Measurements from ENCODE around the gene CORO2A.

CORO2A gene

DNA sequence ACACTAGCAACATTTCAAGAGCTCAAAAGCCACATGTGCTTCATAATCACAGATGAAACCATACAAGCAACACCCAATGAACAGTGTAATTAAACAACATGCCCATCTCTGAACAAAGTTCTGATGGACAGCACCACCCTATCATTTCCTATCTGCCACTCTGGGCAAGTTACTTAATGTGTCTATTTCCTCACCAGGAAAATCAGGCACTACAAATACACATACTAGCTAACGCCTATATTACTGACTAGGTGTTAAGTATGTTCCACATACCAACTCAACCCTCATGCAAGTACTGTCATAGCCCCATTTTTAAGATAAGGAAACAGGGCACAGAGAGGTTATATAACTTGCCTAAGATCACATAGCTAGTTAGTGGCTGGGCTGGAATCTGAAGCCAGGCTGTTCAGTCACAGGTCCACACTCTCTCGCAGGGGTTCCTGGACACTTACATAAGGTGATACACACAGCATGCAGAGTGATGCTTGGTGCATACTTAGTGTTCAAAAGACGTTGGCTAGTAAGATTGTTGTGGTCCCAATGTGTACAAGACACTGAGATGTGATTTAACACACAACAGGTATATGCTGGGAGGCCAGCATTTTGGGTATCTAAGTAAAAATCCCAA is 24.2 kb downstream of the CORO2A start:
- no peak for DNase-seq (ENCODE audit: low read depth)

GRCh38 chr9:98164912-98165311 is 27.5 kb downstream of the CORO2A start:
- no peak for DNase-seq (ENCODE audit: low read depth)

- no peak for DNase-seq (ENCODE audit: low read depth)
Observed at GRCh38 chr9:98162613-98163012, 29.8 kb downstream of the CORO2A start.

GRCh38 chr9:98161851-98162250 is 30.6 kb downstream of the CORO2A start:
- no peak for DNase-seq (ENCODE audit: low read depth)

GRCh38 chr9:98159790-98160189 is 32.6 kb downstream of the CORO2A start:
- DNase-seq (ENCODE audit: low read depth): no peak

- no peak for DNase-seq (ENCODE audit: low read depth)
Observed at GRCh38 chr9:98159301-98159700, 33.1 kb downstream of the CORO2A start.

DNA sequence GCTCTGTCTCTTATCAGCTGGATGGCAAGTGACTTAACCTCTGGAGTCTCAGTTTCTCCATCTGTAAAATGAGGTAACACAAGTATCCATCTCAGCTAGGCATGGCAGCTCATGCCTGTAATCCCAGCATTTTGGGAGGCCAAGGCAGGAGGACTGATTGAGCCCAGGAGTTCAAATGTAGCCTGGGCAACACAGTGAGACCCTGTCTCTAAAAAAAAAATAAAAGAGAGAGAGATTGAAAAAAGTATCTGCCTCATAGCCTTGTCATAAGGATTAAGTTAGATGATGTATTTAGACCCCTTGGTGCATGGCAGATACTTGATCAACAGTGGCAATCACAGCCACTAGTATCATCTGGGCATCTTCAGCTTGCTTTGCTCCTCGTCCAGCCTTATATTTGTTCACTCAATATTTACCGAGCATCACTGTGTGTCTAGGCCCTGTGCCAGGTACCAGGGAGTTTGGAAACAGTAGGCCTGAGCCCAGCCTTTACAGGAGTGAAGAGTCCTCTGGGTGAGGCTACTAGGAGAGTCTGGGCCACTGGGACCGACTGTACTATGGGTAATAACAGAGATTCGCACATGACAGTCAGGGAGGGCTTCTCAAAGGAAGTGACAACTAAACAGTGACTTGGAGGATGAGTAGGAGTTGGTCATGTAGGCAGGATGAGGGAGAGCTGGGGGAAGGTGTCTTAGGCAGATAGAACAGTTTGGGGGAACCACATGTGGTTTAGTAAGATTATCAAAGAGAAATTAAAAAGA is 34.2 kb downstream of the CORO2A start:
- no peak for DNase-seq (ENCODE audit: low read depth)

DNA sequence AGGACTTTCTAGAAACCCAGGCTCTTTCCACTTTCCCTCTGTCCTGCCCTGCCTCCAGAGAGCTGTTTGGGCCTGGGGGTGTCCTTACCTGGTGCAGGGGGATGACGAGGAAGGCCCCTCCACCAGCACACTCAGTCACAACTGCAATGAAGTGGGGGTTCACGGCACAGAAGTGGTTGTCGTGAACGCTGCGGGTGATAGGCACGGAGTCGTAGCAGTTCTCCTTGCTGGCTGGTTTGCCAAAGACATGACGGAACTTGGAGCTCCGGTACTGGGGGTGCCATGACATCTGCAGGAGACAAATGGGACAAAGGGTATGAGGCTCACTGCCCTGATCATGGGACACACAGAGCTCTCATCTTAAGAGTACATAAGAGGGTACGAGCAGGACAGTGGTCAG is 35.1 kb downstream of the CORO2A start:
- no peak for DNase-seq (ENCODE audit: low read depth)

- no peak for DNase-seq (ENCODE audit: low read depth)
Observed at GRCh38 chr9:98154678-98155077, 37.8 kb downstream of the CORO2A start.

DNA sequence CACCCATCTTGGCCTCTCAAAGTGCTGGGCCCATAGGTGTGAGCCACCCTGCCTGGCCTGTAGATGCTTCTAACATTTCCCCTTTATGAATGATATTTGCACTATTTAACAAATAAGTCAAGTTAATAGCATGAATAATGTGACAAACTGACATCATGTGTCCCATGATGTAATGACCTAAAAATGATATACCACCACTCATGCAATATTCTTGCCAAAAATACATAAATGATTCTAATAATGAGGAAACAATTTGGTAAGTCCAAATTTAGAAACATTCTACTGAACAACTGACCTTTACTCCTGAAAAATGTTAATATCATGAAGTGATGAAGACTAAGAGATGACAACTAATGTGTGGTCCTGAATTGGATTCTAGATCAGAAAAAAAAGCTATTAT is 39.9 kb downstream of the CORO2A start:
- no peak for DNase-seq (ENCODE audit: low read depth)

DNA sequence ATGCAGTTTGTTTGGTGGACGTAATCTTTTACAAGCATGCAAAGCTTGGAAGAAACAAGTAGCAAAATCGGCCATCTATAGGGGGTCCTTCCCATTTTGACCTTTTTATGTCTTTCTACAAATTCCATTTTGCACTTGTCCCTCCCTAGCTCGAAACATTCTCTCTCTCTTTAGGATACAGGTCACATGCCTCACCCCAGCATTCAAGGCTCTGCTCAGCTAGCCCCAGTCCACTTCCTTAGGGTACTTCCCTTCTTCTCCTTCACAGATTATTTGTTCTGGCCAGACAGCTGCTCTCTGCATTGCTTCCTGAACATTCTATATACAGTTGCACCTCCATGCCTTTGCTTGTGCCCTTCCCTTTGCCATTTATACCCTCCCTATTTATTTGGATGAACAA is 41.7 kb downstream of the CORO2A start:
- DNase-seq (ENCODE audit: low read depth): no peak

- no peak for DNase-seq (ENCODE audit: low read depth)
Observed at GRCh38 chr9:98150164-98150563, 42.3 kb downstream of the CORO2A start.

DNA sequence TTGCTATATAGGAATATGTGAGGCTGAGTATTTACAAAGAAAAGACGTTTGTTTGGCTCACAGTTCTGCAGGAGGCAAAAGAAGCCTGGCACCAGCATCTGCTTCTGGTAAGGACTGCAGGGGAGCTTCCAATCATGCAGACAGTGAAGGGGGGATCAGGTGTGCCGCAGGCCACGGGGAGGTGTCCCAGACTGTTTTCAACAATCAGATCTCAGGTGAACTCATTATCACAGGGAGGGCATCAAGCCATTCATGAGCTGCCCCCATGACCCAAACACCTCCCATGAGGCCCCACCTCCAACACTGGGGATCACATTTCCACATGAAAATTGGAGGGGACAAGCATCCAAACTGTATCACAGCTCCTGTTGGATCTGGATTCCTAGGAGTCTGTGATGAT is 43.0 kb downstream of the CORO2A start:
- DNase-seq (ENCODE audit: low read depth): no peak

GRCh38 chr9:98148486-98148885 is 44.0 kb downstream of the CORO2A start:
- DNase-seq (ENCODE audit: low read depth): no peak

DNA sequence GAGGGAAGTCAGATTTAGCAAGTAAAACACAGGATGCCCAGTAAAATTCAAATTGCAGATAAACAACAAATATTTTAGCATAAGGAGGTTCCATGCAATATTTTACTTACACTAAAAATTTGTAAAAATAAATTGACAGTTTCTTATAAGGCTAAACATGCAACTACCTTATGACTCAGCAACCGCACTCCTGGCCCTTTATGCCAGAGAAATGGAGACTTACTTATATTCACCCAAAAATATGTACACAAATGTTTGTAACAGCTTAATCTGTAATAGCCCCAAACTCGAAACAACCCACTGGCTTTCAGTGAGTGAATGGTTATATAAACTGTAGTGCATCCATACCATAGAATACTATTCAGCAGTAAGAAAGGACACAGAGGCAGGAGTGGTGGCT is 44.9 kb downstream of the CORO2A start:
- DNase-seq (ENCODE audit: low read depth): no peak

- peak; percentile 35 for DNase-seq (ENCODE audit: low read depth)
Observed at GRCh38 chr9:98146101-98146991, 46.1 kb downstream of the CORO2A start.

DNA sequence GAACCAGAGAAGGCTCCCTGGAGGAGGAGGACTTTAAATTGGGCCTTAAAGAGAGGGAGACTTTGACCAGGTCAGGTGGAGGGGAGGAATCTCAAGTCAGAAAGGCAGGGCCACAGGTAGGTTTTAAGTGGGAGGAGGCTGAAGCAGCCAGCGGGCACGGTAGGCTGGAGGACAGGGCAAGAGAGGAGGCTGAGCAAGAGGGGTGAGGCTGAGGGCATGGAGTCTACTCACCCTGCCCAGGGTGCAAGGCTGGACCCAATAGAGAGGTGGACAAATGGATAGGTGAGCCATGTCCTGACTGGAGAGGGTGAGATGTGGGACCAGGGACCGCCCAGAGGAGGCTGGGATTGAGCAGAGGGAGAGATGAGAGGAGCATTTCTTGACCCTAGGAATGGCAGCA is 47.8 kb downstream of the CORO2A start:
- DNase-seq (ENCODE audit: low read depth): no peak

- DNase-seq (ENCODE audit: low read depth): no peak
Observed at GRCh38 chr9:98144076-98144475, 48.4 kb downstream of the CORO2A start.

- no peak for DNase-seq (ENCODE audit: low read depth)
Observed at GRCh38 chr9:98142925-98143481, 49.4 kb downstream of the CORO2A start.

DNA sequence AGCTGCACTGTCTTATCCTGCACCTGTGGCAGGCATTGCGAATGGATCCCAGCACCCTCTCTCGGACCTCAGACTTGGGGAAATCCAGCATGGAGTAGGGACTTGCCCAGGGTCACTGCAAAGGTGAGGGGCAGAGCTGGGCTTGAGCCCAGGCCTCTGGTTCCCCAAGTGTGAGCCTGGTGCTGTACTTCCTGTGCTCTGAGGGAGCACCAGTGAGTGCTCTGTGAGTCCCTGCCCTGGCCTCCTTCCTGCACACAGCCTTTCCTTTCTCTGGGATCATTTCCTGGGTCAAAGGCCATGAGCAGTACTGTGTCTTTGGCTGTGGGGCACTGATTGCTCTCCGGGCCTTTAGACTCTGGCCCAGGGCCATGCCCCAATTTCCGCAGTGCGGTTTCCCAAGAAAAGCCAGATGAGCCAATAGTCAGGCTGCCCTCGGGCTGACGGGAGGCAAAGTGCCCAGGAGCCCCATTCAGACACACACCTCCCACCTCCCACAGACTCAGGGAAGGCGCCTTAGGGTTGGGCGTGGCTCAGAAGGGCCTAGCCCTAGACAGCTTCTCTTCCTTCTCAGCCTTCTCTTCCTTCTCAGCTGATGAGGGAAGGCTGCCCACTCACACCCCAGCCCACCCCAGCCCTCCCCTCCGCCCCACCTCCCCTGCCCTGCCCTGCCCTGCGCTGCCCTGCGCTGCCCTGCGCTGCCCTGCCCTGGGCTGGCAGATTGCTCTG is 50.1 kb downstream of the CORO2A start:
- no peak for DNase-seq (ENCODE audit: low read depth)

DNA sequence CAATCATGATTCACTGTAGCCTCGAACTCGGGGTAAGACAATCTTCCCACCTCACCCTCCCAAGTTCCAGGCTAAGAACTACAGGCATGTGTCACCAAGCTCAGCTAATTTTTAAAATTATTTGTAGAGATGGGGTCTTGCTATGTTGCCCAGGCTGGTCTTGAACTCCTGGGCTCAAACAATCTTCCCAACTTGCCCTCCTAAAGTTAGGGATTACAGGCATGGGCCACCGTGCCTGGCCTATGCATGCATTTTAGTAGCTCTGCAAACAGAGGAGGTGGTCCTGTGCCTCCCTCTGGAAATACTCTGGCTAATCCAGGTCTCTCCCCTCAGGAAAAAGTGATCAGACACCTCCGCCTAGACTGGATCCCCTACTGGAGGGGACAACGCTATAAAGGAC is 51.9 kb downstream of the CORO2A start:
- no peak for DNase-seq (ENCODE audit: low read depth)

- no peak for DNase-seq (ENCODE audit: low read depth)
Observed at GRCh38 chr9:98136489-98136888, 55.9 kb downstream of the CORO2A start.

All from GM04504 (cell line).